ENCODE data around the gene FAF1. TPM values are rescaled to one million over a fixed set of nuclear protein-coding genes. Genes with fewer than 3 reads are reported as not detected.

The FAF1 gene
- total and polyA plus RNA-seq, 9 of the 15 experiments (the other 6 are each of a cell fraction or from before 2014, with no cell fraction given): 48.7 to 225 (median 118) TPM

- TF ChIP-seq, protein P1, sequence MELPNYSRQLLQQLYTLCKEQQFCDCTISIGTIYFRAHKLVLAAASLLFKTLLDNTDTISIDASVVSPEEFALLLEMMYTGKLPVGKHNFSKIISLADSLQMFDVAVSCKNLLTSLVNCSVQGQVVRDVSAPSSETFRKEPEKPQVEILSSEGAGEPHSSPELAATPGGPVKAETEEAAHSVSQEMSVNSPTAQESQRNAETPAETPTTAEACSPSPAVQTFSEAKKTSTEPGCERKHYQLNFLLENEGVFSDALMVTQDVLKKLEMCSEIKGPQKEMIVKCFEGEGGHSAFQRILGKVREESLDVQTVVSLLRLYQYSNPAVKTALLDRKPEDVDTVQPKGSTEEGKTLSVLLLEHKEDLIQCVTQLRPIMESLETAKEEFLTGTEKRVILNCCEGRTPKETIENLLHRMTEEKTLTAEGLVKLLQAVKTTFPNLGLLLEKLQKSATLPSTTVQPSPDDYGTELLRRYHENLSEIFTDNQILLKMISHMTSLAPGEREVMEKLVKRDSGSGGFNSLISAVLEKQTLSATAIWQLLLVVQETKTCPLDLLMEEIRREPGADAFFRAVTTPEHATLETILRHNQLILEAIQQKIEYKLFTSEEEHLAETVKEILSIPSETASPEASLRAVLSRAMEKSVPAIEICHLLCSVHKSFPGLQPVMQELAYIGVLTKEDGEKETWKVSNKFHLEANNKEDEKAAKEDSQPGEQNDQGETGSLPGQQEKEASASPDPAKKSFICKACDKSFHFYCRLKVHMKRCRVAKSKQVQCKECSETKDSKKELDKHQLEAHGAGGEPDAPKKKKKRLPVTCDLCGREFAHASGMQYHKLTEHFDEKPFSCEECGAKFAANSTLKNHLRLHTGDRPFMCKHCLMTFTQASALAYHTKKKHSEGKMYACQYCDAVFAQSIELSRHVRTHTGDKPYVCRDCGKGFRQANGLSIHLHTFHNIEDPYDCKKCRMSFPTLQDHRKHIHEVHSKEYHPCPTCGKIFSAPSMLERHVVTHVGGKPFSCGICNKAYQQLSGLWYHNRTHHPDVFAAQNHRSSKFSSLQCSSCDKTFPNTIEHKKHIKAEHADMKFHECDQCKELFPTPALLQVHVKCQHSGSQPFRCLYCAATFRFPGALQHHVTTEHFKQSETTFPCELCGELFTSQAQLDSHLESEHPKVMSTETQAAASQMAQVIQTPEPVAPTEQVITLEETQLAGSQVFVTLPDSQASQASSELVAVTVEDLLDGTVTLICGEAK (IDR thresholded peaks at IDR 0.05): no peak
- TF ChIP-seq, protein P1 (CRISPR knock-in tag; IDR thresholded peaks at IDR 0.05): no peak
- TF ChIP-seq, protein P2, sequence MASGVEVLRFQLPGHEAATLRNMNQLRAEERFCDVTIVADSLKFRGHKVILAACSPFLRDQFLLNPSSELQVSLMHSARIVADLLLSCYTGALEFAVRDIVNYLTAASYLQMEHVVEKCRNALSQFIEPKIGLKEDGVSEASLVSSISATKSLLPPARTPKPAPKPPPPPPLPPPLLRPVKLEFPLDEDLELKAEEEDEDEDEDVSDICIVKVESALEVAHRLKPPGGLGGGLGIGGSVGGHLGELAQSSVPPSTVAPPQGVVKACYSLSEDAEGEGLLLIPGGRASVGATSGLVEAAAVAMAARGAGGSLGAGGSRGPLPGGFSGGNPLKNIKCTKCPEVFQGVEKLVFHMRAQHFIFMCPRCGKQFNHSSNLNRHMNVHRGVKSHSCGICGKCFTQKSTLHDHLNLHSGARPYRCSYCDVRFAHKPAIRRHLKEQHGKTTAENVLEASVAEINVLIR (CRISPR knock-in tag; IDR thresholded peaks at IDR 0.05): no peak
- TF ChIP-seq, protein P3, sequence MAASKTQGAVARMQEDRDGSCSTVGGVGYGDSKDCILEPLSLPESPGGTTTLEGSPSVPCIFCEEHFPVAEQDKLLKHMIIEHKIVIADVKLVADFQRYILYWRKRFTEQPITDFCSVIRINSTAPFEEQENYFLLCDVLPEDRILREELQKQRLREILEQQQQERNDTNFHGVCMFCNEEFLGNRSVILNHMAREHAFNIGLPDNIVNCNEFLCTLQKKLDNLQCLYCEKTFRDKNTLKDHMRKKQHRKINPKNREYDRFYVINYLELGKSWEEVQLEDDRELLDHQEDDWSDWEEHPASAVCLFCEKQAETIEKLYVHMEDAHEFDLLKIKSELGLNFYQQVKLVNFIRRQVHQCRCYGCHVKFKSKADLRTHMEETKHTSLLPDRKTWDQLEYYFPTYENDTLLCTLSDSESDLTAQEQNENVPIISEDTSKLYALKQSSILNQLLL (CRISPR knock-in tag; IDR thresholded peaks at IDR 0.05; ENCODE audit: borderline replicate concordance): no peak
- TF ChIP-seq U2AF1 (optimal IDR thresholded peaks at IDR 0.05; ENCODE audit: low read depth, low read length) (no peak), CBFA2T3 (IDR thresholded peaks at IDR 0.05) (no peak), ZBTB7A (IDR thresholded peaks at IDR 0.05; ENCODE audit: borderline replicate concordance, control insufficient read depth, low read depth, low read length) (no peak)
Observed at GRCh38 chr1:50637460-50637859, 322.6 kb downstream of the FAF1 start (continued).

Data from K562 (cell line).